WTC11 (cell line): ENCODE measurements around the gene RFC5. TPM values are rescaled to one million over a fixed set of nuclear protein-coding genes. Genes with fewer than 3 reads are reported as not detected.

ENCODE experiments used
- ESRRA ChIP-seq: sonication (generic); formaldehyde crosslinking; IDR thresholded peaks from 2 replicates; pipeline ENCODE4 v1.8.1; 2022; ENCODE audit warnings: mild to moderate bottlenecking, missing genetic modification reagents, borderline replicate concordance
- GRHL2 ChIP-seq: fragments of 250-450 bp; sonication (Bioruptor Pico); IDR thresholded peaks from 2 replicates; pipeline ENCODE4 v1.8.0; 2022; ENCODE audit warnings: mild to moderate bottlenecking, moderate library complexity; ENCODE audit not compliant: insufficient replicate concordance, severe bottlenecking
- IRF2 ChIP-seq: sonication (generic); formaldehyde crosslinking; IDR thresholded peaks from 2 replicates; pipeline ENCODE4 v1.8.0; 2022; ENCODE audit warnings: low read depth, missing genetic modification reagents, borderline replicate concordance
- MXD4 ChIP-seq: fragments of 250-450 bp; sonication (Bioruptor Pico); IDR thresholded peaks from 2 replicates; pipeline ENCODE4 v1.8.0; 2021; ENCODE audit warnings: mild to moderate bottlenecking, moderate library complexity, borderline replicate concordance
- NR2C2 ChIP-seq: sonication (generic); formaldehyde crosslinking; IDR thresholded peaks from 2 replicates; pipeline ENCODE4 v1.8.0; 2022; ENCODE audit warnings: mild to moderate bottlenecking, missing genetic modification reagents
- RORB ChIP-seq: fragments of 250-450 bp; sonication (Bioruptor Pico); IDR thresholded peaks from 2 replicates; pipeline ENCODE4 v1.9.0; 2021; ENCODE audit warnings: mild to moderate bottlenecking
- TCF7 ChIP-seq: sonication (generic); formaldehyde crosslinking; IDR thresholded peaks from 2 replicates; pipeline ENCODE4 v1.8.0; 2022; ENCODE audit warnings: mild to moderate bottlenecking, low read depth, missing genetic modification reagents, moderate library complexity
- TP53 ChIP-seq: sonication (generic); formaldehyde crosslinking; IDR thresholded peaks from 2 replicates; pipeline ENCODE4 v1.8.1; 2023; ENCODE audit warnings: mild to moderate bottlenecking, missing genetic modification reagents
- ZNF121 ChIP-seq: sonication (generic); formaldehyde crosslinking; IDR thresholded peaks from 2 replicates; pipeline ENCODE4 v1.8.0; 2023; ENCODE audit warnings: missing genetic modification reagents
- ZNF232 ChIP-seq: sonication (generic); formaldehyde crosslinking; IDR thresholded peaks from 2 replicates; pipeline ENCODE4 v1.8.0; 2022; ENCODE audit warnings: mild to moderate bottlenecking, missing genetic modification reagents
- ZNF263 ChIP-seq: sonication (generic); formaldehyde crosslinking; IDR thresholded peaks from 2 replicates; pipeline ENCODE4 v1.8.1; 2022; ENCODE audit warnings: low read depth, mild to moderate bottlenecking, moderate library complexity, missing genetic modification reagents
- total RNA-seq: library from RNA; stranded (reverse); gene quantifications from 3 replicates; pipeline ENCODE4 v1.2.3, GENCODE V29; 2021
- TF ChIP-seq, protein P1 (sequence below): sonication (generic); formaldehyde crosslinking; IDR thresholded peaks from 2 replicates; pipeline ENCODE4 v1.8.1; 2023; ENCODE audit warnings: mild to moderate bottlenecking, missing genetic modification reagents
- TF ChIP-seq, protein P2 (sequence below): fragments of 250-450 bp; sonication (Bioruptor Pico); conservative IDR thresholded peaks from 2 replicates; pipeline ENCODE4 v1.9.0; 2021; ENCODE audit warnings: mild to moderate bottlenecking
- TF ChIP-seq, protein P3 (sequence below): sonication (generic); formaldehyde crosslinking; IDR thresholded peaks from 2 replicates; pipeline ENCODE4 v1.8.1; 2023; ENCODE audit warnings: mild to moderate bottlenecking, missing genetic modification reagents, borderline replicate concordance
- TF ChIP-seq, protein P4 (sequence below): sonication (generic); formaldehyde crosslinking; IDR thresholded peaks from 2 replicates; pipeline ENCODE4 v1.8.1; 2023; ENCODE audit warnings: mild to moderate bottlenecking, missing genetic modification reagents, moderate library complexity
- TF ChIP-seq, protein P5 (sequence below): sonication (generic); formaldehyde crosslinking; IDR thresholded peaks from 2 replicates; pipeline ENCODE4 v1.8.1; 2022; ENCODE audit warnings: mild to moderate bottlenecking, moderate library complexity, missing genetic modification reagents
- TF ChIP-seq, protein P6 (sequence below): fragments of 200-600 bp; IDR thresholded peaks from 2 replicates; pipeline ENCODE4 v1.8.0; 2022; ENCODE audit warnings: antibody characterized with exemption
- TF ChIP-seq, protein P7 (sequence below): sonication (generic); formaldehyde crosslinking; IDR thresholded peaks from 2 replicates; pipeline ENCODE4 v1.8.1; 2022; ENCODE audit warnings: low read depth, missing genetic modification reagents, borderline replicate concordance
- TF ChIP-seq, protein P8 (sequence below): fragments of 250-450 bp; sonication (Bioruptor Pico); IDR thresholded peaks from 2 replicates; pipeline ENCODE4 v2.1.2; 2022; ENCODE audit warnings: mild to moderate bottlenecking, moderate library complexity
- TF ChIP-seq, protein P9 (sequence below): sonication (generic); formaldehyde crosslinking; IDR thresholded peaks from 2 replicates; pipeline ENCODE4 v1.8.1; 2023; ENCODE audit warnings: mild to moderate bottlenecking, missing genetic modification reagents

RFC5 gene
- total RNA-seq, 1 experiment from 2014 or later, result 35.2 TPM

DNA sequence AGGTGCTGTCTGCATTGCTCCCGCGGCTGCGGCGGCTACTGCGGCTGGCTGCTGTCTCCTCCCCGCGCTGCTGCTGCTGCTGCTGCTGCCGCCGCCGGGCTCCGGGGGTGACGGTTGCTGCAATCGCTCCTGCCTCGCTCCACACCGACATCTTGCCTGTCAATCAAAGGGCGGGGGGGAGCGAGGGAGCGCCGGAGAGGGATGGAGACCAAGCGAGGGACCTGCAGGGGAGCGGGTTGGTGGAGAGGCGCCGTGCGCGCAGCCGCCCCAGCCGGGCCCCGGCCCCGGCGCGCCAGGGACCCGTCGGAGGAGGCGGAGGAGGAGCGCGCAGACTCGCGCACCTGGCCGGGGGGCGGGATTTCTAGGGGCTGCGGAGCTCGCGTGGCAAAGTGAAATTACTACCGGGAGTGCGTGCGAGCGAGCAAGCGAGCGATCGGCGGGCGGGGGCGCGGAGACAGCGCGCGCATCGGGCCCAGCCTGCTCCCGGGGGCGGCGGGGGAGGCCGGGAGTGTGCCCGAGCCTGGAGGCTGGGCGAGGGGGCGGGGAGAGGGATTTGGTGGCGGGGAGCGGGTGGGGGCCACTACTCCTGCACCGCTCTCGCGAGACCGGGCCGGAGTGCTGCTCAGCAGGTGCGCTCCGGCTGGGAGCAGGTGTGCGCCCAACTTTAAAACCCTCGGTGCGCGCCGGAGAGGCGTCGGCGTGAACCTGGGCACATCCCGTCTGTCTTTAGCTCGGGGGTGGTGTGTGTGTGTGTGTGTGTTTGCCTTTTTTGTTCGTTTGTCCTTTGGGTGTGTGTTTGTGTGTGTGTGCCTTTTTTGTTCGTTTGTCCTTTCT is 47.5 kb upstream of the RFC5 start, which contains the start of gene KSR2 (continued):
- TF ChIP-seq, protein P1, sequence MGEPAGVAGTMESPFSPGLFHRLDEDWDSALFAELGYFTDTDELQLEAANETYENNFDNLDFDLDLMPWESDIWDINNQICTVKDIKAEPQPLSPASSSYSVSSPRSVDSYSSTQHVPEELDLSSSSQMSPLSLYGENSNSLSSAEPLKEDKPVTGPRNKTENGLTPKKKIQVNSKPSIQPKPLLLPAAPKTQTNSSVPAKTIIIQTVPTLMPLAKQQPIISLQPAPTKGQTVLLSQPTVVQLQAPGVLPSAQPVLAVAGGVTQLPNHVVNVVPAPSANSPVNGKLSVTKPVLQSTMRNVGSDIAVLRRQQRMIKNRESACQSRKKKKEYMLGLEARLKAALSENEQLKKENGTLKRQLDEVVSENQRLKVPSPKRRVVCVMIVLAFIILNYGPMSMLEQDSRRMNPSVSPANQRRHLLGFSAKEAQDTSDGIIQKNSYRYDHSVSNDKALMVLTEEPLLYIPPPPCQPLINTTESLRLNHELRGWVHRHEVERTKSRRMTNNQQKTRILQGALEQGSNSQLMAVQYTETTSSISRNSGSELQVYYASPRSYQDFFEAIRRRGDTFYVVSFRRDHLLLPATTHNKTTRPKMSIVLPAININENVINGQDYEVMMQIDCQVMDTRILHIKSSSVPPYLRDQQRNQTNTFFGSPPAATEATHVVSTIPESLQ (CRISPR knock-in tag), result no peak
- TF ChIP-seq, protein P2, sequence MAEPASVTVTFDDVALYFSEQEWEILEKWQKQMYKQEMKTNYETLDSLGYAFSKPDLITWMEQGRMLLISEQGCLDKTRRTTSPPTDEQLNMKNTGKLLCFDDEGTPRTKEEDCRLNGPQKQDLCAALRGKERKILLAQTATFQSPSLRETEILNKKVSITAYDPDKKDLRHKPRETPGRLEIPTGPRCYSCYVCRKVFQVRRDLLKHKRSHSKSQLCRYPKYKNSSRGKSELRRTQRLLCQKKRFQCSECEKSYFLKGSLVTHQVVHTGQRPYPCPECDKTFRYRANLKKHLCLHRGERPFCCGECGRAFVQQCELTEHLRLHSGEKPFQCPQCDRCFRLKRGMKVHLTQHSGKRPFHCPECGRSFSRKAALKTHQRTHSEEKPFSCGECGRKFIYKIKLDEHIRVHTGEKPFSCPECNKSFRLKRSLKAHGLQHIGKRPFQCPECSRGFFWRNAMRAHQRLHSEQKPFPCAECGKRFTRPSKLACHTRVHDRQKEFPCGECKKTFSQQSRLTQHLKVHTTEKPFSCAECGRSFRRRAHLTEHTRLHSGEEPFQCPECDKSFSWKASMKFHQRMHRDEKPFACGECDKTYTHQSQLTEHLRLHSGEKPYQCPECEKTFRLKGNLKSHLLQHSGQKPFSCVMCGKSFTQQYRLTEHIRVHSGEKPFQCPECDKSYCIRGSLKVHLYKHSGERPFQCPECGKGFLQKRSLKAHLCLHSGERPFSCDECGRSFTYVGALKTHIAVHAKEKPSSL, result no peak
- TF ChIP-seq, protein P3, sequence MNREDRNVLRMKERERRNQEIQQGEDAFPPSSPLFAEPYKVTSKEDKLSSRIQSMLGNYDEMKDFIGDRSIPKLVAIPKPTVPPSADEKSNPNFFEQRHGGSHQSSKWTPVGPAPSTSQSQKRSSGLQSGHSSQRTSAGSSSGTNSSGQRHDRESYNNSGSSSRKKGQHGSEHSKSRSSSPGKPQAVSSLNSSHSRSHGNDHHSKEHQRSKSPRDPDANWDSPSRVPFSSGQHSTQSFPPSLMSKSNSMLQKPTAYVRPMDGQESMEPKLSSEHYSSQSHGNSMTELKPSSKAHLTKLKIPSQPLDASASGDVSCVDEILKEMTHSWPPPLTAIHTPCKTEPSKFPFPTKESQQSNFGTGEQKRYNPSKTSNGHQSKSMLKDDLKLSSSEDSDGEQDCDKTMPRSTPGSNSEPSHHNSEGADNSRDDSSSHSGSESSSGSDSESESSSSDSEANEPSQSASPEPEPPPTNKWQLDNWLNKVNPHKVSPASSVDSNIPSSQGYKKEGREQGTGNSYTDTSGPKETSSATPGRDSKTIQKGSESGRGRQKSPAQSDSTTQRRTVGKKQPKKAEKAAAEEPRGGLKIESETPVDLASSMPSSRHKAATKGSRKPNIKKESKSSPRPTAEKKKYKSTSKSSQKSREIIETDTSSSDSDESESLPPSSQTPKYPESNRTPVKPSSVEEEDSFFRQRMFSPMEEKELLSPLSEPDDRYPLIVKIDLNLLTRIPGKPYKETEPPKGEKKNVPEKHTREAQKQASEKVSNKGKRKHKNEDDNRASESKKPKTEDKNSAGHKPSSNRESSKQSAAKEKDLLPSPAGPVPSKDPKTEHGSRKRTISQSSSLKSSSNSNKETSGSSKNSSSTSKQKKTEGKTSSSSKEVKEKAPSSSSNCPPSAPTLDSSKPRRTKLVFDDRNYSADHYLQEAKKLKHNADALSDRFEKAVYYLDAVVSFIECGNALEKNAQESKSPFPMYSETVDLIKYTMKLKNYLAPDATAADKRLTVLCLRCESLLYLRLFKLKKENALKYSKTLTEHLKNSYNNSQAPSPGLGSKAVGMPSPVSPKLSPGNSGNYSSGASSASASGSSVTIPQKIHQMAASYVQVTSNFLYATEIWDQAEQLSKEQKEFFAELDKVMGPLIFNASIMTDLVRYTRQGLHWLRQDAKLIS, result 0 out of 2 replicates have a peak, but pooled peaks have one; percentile 11
- TF ChIP-seq RORB (CRISPR knock-in tag), result no peak
- TF ChIP-seq, protein P4, sequence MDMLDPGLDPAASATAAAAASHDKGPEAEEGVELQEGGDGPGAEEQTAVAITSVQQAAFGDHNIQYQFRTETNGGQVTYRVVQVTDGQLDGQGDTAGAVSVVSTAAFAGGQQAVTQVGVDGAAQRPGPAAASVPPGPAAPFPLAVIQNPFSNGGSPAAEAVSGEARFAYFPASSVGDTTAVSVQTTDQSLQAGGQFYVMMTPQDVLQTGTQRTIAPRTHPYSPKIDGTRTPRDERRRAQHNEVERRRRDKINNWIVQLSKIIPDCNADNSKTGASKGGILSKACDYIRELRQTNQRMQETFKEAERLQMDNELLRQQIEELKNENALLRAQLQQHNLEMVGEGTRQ (CRISPR knock-in tag), result no peak
- TF ChIP-seq, protein P5, sequence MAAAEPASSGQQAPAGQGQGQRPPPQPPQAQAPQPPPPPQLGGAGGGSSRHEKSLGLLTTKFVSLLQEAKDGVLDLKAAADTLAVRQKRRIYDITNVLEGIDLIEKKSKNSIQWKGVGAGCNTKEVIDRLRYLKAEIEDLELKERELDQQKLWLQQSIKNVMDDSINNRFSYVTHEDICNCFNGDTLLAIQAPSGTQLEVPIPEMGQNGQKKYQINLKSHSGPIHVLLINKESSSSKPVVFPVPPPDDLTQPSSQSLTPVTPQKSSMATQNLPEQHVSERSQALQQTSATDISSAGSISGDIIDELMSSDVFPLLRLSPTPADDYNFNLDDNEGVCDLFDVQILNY, result peak; percentile 84
- no peak for TF ChIP-seq TCF7 (CRISPR knock-in tag)
- TF ChIP-seq, protein P6, sequence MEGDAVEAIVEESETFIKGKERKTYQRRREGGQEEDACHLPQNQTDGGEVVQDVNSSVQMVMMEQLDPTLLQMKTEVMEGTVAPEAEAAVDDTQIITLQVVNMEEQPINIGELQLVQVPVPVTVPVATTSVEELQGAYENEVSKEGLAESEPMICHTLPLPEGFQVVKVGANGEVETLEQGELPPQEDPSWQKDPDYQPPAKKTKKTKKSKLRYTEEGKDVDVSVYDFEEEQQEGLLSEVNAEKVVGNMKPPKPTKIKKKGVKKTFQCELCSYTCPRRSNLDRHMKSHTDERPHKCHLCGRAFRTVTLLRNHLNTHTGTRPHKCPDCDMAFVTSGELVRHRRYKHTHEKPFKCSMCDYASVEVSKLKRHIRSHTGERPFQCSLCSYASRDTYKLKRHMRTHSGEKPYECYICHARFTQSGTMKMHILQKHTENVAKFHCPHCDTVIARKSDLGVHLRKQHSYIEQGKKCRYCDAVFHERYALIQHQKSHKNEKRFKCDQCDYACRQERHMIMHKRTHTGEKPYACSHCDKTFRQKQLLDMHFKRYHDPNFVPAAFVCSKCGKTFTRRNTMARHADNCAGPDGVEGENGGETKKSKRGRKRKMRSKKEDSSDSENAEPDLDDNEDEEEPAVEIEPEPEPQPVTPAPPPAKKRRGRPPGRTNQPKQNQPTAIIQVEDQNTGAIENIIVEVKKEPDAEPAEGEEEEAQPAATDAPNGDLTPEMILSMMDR, result no peak
- 0 out of 2 replicates have a peak, but pooled peaks have one; percentile 69 for TF ChIP-seq ZNF232 (CRISPR knock-in tag)
- TF ChIP-seq TP53 (CRISPR knock-in tag), result peak; percentile 58; the same call in 1 of the 2 replicates
- TF ChIP-seq IRF2 (CRISPR knock-in tag), result no peak
- no peak; the same call in 1 of the 2 replicates for TF ChIP-seq NR2C2
- TF ChIP-seq, protein P7, sequence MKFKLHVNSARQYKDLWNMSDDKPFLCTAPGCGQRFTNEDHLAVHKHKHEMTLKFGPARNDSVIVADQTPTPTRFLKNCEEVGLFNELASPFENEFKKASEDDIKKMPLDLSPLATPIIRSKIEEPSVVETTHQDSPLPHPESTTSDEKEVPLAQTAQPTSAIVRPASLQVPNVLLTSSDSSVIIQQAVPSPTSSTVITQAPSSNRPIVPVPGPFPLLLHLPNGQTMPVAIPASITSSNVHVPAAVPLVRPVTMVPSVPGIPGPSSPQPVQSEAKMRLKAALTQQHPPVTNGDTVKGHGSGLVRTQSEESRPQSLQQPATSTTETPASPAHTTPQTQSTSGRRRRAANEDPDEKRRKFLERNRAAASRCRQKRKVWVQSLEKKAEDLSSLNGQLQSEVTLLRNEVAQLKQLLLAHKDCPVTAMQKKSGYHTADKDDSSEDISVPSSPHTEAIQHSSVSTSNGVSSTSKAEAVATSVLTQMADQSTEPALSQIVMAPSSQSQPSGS (CRISPR knock-in tag), result no peak
- no peak for TF ChIP-seq GRHL2 (CRISPR knock-in tag)
- peak; percentile 71; the same call in 1 of the 2 replicates for TF ChIP-seq ZNF263 (CRISPR knock-in tag)
- TF ChIP-seq, protein P8, sequence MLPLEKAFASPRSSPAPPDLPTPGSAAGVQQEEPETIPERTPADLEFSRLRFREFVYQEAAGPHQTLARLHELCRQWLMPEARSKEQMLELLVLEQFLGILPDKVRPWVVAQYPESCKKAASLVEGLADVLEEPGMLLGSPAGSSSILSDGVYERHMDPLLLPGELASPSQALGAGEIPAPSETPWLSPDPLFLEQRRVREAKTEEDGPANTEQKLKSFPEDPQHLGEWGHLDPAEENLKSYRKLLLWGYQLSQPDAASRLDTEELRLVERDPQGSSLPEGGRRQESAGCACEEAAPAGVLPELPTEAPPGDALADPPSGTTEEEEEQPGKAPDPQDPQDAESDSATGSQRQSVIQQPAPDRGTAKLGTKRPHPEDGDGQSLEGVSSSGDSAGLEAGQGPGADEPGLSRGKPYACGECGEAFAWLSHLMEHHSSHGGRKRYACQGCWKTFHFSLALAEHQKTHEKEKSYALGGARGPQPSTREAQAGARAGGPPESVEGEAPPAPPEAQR (CRISPR knock-in tag), result no peak
- TF ChIP-seq, protein P9, sequence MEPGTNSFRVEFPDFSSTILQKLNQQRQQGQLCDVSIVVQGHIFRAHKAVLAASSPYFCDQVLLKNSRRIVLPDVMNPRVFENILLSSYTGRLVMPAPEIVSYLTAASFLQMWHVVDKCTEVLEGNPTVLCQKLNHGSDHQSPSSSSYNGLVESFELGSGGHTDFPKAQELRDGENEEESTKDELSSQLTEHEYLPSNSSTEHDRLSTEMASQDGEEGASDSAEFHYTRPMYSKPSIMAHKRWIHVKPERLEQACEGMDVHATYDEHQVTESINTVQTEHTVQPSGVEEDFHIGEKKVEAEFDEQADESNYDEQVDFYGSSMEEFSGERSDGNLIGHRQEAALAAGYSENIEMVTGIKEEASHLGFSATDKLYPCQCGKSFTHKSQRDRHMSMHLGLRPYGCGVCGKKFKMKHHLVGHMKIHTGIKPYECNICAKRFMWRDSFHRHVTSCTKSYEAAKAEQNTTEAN (CRISPR knock-in tag), result no peak
- peak; percentile 25; the same call in 1 of the 2 replicates for TF ChIP-seq ESRRA
- no peak for TF ChIP-seq ZNF121
- no peak for TF ChIP-seq MXD4 (CRISPR knock-in tag)
